ENCODE measurements around the gene DYSF.

DNA sequence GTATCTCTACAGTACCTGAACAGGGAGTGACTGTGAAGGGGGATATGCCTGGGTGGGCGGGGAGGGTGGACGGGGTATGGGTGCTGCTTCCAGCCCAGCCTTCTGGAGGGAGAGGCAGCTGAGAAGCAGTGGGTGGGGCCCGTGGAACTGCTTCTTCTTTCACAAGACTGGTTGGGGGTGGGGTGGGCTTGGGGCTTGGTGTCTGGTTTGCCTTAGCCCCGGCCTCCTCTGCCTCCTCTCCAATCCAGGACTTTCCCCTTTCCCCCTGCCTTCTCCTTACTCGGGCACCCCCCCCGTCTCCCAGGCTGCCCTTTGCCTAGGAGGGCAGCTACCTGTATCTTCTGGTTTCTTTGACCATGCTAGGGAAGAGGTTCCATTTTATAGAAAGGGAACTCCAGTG lies 233.4 kb downstream of the DYSF start:
- TF ChIP-seq, protein P1, sequence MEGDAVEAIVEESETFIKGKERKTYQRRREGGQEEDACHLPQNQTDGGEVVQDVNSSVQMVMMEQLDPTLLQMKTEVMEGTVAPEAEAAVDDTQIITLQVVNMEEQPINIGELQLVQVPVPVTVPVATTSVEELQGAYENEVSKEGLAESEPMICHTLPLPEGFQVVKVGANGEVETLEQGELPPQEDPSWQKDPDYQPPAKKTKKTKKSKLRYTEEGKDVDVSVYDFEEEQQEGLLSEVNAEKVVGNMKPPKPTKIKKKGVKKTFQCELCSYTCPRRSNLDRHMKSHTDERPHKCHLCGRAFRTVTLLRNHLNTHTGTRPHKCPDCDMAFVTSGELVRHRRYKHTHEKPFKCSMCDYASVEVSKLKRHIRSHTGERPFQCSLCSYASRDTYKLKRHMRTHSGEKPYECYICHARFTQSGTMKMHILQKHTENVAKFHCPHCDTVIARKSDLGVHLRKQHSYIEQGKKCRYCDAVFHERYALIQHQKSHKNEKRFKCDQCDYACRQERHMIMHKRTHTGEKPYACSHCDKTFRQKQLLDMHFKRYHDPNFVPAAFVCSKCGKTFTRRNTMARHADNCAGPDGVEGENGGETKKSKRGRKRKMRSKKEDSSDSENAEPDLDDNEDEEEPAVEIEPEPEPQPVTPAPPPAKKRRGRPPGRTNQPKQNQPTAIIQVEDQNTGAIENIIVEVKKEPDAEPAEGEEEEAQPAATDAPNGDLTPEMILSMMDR (IDR thresholded peaks at IDR 0.05), result no peak
- TF ChIP-seq POLR2A (IDR thresholded peaks at IDR 0.05), result no peak

All from lower leg skin (tissue), 3 donors.